ENCODE results near the gene RSU1.

- TF ChIP-seq CTCF (IDR thresholded peaks at IDR 0.05), result no peak
- no peak for TF ChIP-seq POLR2A (IDR thresholded peaks at IDR 0.05)
Observed at GRCh38 chr10:16845248-16845647, 28.0 kb upstream of the RSU1 start.

Measured in uterus (tissue), 2 donors.